Measurements from ENCODE around the gene OR1I1.

DNA sequence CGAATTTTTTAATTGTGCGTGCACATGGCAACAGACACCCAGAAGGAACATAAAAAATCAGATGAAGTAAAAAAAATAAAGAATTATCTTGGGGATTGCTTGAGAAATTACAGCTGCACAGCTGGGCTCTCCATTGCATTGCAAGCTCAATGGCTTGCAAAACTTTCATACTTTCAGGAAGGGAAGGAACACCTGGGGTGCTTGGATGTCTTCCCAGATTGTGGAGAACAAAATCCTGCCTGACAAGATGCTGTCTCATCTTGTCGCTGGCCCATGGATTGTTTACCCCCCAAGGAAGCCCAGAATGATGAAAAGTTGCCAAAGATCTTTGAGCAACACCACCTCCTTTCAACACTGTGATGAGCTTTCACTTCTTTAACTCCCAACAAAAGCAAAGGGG lies 43.7 kb upstream of the OR1I1 start:
- TF ChIP-seq, protein P1, sequence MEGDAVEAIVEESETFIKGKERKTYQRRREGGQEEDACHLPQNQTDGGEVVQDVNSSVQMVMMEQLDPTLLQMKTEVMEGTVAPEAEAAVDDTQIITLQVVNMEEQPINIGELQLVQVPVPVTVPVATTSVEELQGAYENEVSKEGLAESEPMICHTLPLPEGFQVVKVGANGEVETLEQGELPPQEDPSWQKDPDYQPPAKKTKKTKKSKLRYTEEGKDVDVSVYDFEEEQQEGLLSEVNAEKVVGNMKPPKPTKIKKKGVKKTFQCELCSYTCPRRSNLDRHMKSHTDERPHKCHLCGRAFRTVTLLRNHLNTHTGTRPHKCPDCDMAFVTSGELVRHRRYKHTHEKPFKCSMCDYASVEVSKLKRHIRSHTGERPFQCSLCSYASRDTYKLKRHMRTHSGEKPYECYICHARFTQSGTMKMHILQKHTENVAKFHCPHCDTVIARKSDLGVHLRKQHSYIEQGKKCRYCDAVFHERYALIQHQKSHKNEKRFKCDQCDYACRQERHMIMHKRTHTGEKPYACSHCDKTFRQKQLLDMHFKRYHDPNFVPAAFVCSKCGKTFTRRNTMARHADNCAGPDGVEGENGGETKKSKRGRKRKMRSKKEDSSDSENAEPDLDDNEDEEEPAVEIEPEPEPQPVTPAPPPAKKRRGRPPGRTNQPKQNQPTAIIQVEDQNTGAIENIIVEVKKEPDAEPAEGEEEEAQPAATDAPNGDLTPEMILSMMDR (IDR thresholded peaks at IDR 0.05; ENCODE audit: poor library complexity, severe bottlenecking), result no peak
- TF ChIP-seq EZH2 (IDR thresholded peaks at IDR 0.05; ENCODE audit: borderline replicate concordance, insufficient read depth, low read length, poor library complexity, severe bottlenecking), result no peak
